ENCODE results near the gene FRAS1.
"Not testable (repeated sequence)": the region's sequence is repeated elsewhere in the genome, so short reads cannot be mapped to it uniquely, and the experiment has no call there.

The FRAS1 gene

GRCh38 chr4:78213218-78213617 is 156.1 kb downstream of the FRAS1 start:
- DNase-seq (ENCODE audit: low read depth in 2 of 2), result no peak

GRCh38 chr4:78214078-78214477 is 157.0 kb downstream of the FRAS1 start:
- DNase-seq (ENCODE audit: low read depth in 2 of 2), result no peak

- DNase-seq (ENCODE audit: low read depth in 2 of 2), result no peak
Observed at GRCh38 chr4:78217557-78217956, 160.4 kb downstream of the FRAS1 start.

GRCh38 chr4:78218260-78218659 is 161.1 kb downstream of the FRAS1 start:
- DNase-seq (ENCODE audit: low read depth in 2 of 2), result no peak

GRCh38 chr4:78219825-78220224 is 162.7 kb downstream of the FRAS1 start:
- DNase-seq (ENCODE audit: low read depth in 2 of 2), result no peak

- no peak for DNase-seq (ENCODE audit: low read depth in 2 of 2)
Observed at GRCh38 chr4:78220283-78220682, 163.2 kb downstream of the FRAS1 start.

GRCh38 chr4:78222575-78223186 is 165.6 kb downstream of the FRAS1 start:
- no peak for DNase-seq (ENCODE audit: low read depth in 2 of 2)

GRCh38 chr4:78225236-78225635 is 168.1 kb downstream of the FRAS1 start:
- DNase-seq (ENCODE audit: low read depth in 2 of 2), result no peak

GRCh38 chr4:78226279-78226678 is 169.2 kb downstream of the FRAS1 start:
- no peak for DNase-seq (ENCODE audit: low read depth in 2 of 2)

GRCh38 chr4:78227411-78228057 is 170.4 kb downstream of the FRAS1 start:
- no peak for DNase-seq (ENCODE audit: low read depth in 2 of 2)

- DNase-seq (ENCODE audit: low read depth in 2 of 2), result no peak
Observed at GRCh38 chr4:78235800-78236199, 178.7 kb downstream of the FRAS1 start.

GRCh38 chr4:78237360-78237759 is 180.2 kb downstream of the FRAS1 start:
- no peak for DNase-seq (ENCODE audit: low read depth in 2 of 2)

GRCh38 chr4:78242071-78242470 is 184.9 kb downstream of the FRAS1 start:
- DNase-seq (ENCODE audit: low read depth in 2 of 2), result no peak

GRCh38 chr4:78244705-78245485 is 187.8 kb downstream of the FRAS1 start:
- no peak for DNase-seq (ENCODE audit: low read depth in 2 of 2)

GRCh38 chr4:78247536-78248285 is 190.6 kb downstream of the FRAS1 start:
- DNase-seq (ENCODE audit: low read depth in 2 of 2), result no peak

- DNase-seq (ENCODE audit: low read depth in 2 of 2), result no peak
Observed at GRCh38 chr4:78250500-78250899, 193.4 kb downstream of the FRAS1 start.

- DNase-seq (ENCODE audit: low read depth in 2 of 2), result not testable (repeated sequence)
Observed at GRCh38 chr4:78252773-78253172, 195.7 kb downstream of the FRAS1 start.

- no peak for DNase-seq (ENCODE audit: low read depth in 2 of 2)
Observed at GRCh38 chr4:78254893-78255292, 197.8 kb downstream of the FRAS1 start.

GRCh38 chr4:78265006-78265405 is 207.9 kb downstream of the FRAS1 start:
- DNase-seq (ENCODE audit: low read depth in 2 of 2), result no peak

GRCh38 chr4:78267790-78268189 is 210.7 kb downstream of the FRAS1 start:
- DNase-seq (ENCODE audit: low read depth in 2 of 2), result no peak

GRCh38 chr4:78268597-78268996 is 211.5 kb downstream of the FRAS1 start:
- DNase-seq (ENCODE audit: low read depth in 2 of 2), result no peak

GRCh38 chr4:78275450-78275849 is 218.3 kb downstream of the FRAS1 start:
- DNase-seq (ENCODE audit: low read depth in 2 of 2), result not testable (repeated sequence)
